Loucy (cell line): Measurements from ENCODE around the gene ANTXR2.

Source experiments
- EZH2phosphoT487 ChIP-seq: fragments of 200-600 bp; IDR thresholded peaks from 2 replicates; pipeline ENCODE4 v1.6.1; 2018; ENCODE audit warnings: antibody characterized with exemption, mild to moderate bottlenecking, moderate library complexity, borderline replicate concordance
- TF ChIP-seq, protein P1 (sequence below): fragments of 200-600 bp; sonication (generic); conservative IDR thresholded peaks from 2 replicates; pipeline ENCODE4 v1.5.1; 2014; ENCODE audit warnings: mild to moderate bottlenecking, antibody characterized with exemption, low read length

DNA sequence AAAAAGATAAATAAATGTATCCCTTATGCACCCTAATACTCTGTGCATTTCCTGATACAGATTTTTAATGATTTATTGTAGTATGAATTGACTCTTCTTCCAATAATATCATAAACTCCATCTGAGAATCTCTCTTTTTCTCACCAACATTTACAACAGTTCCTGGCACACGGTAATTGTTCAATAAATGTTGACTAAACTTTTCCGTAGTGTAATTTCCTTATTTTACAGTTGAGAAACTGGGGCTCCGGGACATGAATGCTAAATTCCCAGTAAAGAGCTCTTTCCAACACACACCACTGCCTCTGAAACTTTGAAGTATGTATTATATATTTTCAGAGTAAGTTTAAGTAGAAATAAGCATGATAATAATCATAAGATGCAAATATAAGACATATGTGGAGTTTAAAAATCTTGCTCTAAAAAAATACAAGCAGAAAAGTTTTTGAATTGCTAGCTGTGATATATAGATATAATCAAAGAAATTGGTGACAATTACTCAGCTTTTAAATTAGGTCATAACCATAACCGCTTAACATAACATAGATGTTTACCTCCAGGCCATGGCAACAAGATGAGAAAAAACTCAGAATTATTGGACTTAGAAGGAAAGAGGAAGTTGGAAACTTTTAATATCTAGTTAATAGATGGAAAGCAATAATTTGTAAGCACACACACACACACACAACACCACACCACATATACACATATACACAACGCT, 28.2 kb upstream of the ANTXR2 start:
- TF ChIP-seq, protein P1, sequence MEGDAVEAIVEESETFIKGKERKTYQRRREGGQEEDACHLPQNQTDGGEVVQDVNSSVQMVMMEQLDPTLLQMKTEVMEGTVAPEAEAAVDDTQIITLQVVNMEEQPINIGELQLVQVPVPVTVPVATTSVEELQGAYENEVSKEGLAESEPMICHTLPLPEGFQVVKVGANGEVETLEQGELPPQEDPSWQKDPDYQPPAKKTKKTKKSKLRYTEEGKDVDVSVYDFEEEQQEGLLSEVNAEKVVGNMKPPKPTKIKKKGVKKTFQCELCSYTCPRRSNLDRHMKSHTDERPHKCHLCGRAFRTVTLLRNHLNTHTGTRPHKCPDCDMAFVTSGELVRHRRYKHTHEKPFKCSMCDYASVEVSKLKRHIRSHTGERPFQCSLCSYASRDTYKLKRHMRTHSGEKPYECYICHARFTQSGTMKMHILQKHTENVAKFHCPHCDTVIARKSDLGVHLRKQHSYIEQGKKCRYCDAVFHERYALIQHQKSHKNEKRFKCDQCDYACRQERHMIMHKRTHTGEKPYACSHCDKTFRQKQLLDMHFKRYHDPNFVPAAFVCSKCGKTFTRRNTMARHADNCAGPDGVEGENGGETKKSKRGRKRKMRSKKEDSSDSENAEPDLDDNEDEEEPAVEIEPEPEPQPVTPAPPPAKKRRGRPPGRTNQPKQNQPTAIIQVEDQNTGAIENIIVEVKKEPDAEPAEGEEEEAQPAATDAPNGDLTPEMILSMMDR, result no peak
- TF ChIP-seq EZH2phosphoT487, result no peak
